ENCODE measurements around the gene TUG1. TPM values are rescaled to one million over a fixed set of nuclear protein-coding genes. Genes with fewer than 3 reads are reported as not detected.

The TUG1 gene
- total RNA-seq, 2 donors from 2014 or later, result 52.1 to 71.1 TPM

GRCh38 chr22:30934053-30934452 is 35.0 kb upstream of the TUG1 start:
- Mint-ChIP-seq H3K9me3 (no peaks in the 10 kb centered on the region), H3K27ac (no peak overlapping the region), H3K4me1 (ENCODE audit: low read depth in 2 of 2) (no peaks in the 10 kb centered on the region), H3K27me3 (no peaks in the 10 kb centered on the region), H3K4me3 (no peak overlapping the region), H3K36me3 (peaks cover 27% of the 10 kb centered on the region)
- ATAC-seq, result no peak
- DNase-seq (ENCODE audit: low spot score), result no peak

GRCh38 chr22:30940685-30941362 is 28.2 kb upstream of the TUG1 start:
- H3K27ac Mint-ChIP-seq, result peak overlapping the region; percentile 3 to 72
- H3K9me3 Mint-ChIP-seq, result no peaks in the 10 kb centered on the region
- no peak overlapping the region for H3K4me3 Mint-ChIP-seq
- peaks cover 28% of the 10 kb centered on the region for H3K36me3 Mint-ChIP-seq
- H3K4me1 Mint-ChIP-seq (ENCODE audit: low read depth in 2 of 2), result peaks cover 16 to 32% of the 10 kb centered on the region in 2 donors
- ATAC-seq (no peak), DNase-seq (ENCODE audit: low spot score) (no peak)
- no peaks in the 10 kb centered on the region for H3K27me3 Mint-ChIP-seq

- no peak overlapping the region for H3K4me3 Mint-ChIP-seq
- H3K27ac Mint-ChIP-seq, result peak overlapping the region; percentile 3 to 72
- peaks cover 16 to 32% of the 10 kb centered on the region in 2 donors for H3K4me1 Mint-ChIP-seq (ENCODE audit: low read depth in 2 of 2)
- no peak for ATAC-seq
- H3K36me3 Mint-ChIP-seq, result peaks cover 31% of the 10 kb centered on the region
- no peak for DNase-seq (ENCODE audit: low spot score)
- no peaks in the 10 kb centered on the region for H3K9me3 Mint-ChIP-seq
- no peaks in the 10 kb centered on the region for H3K27me3 Mint-ChIP-seq
These were observed 27.7 kb upstream of the TUG1 start for GRCh38 chr22:30941363-30941740.

- Mint-ChIP-seq H3K27me3 (no peaks in the 10 kb centered on the region), H3K9me3 (no peaks in the 10 kb centered on the region), H3K27ac (no peak overlapping the region), H3K36me3 (peaks cover 26% of the 10 kb centered on the region), H3K4me1 (ENCODE audit: low read depth in 2 of 2) (peaks cover 20 to 34% of the 10 kb centered on the region in 2 donors), H3K4me3 (no peak overlapping the region)
- ATAC-seq (peak; percentile 56 to 57), DNase-seq (ENCODE audit: low spot score) (no peak)
These were observed 25.7 kb upstream of the TUG1 start for GRCh38 chr22:30943368-30943767.

- Mint-ChIP-seq H3K36me3 (peaks cover 20% of the 10 kb centered on the region), H3K9me3 (no peaks in the 10 kb centered on the region), H3K27me3 (no peaks in the 10 kb centered on the region), H3K4me3 (no peak overlapping the region), H3K4me1 (ENCODE audit: low read depth in 2 of 2) (peaks cover 25 to 37% of the 10 kb centered on the region in 2 donors), H3K27ac (peak overlapping the region in 1 of 2 donors; percentile 2)
- ATAC-seq (no peak), DNase-seq (ENCODE audit: low spot score) (no peak)
These were observed 24.1 kb upstream of the TUG1 start for GRCh38 chr22:30944986-30945385.

GRCh38 chr22:30945653-30946052 is 23.4 kb upstream of the TUG1 start:
- H3K36me3 Mint-ChIP-seq, result peaks cover 20% of the 10 kb centered on the region
- H3K27ac Mint-ChIP-seq, result no peak overlapping the region
- H3K27me3 Mint-ChIP-seq, result no peaks in the 10 kb centered on the region
- ATAC-seq (no peak), DNase-seq (ENCODE audit: low spot score) (no peak)
- H3K9me3 Mint-ChIP-seq, result no peaks in the 10 kb centered on the region
- H3K4me1 Mint-ChIP-seq (ENCODE audit: low read depth in 2 of 2), result peaks cover 25 to 35% of the 10 kb centered on the region in 2 donors
- H3K4me3 Mint-ChIP-seq, result no peak overlapping the region

- ATAC-seq, result no peak
- no peak overlapping the region for H3K27ac Mint-ChIP-seq
These were observed 22.7 kb upstream of the TUG1 start for GRCh38 chr22:30946354-30946753.

GRCh38 chr22:30947173-30947815 is 21.8 kb upstream of the TUG1 start:
- Mint-ChIP-seq H3K27ac (no peak overlapping the region), H3K4me3 (no peak overlapping the region), H3K27me3 (no peaks in the 10 kb centered on the region), H3K4me1 (ENCODE audit: low read depth in 2 of 2) (peaks cover 25% of the 10 kb centered on the region in 2 donors), H3K9me3 (no peaks in the 10 kb centered on the region), H3K36me3 (peaks cover 20% of the 10 kb centered on the region)
- no peak for DNase-seq (ENCODE audit: low spot score)
- ATAC-seq, result no peak

More at GRCh38 chr22:30946354-30946753, 22.7 kb upstream of the TUG1 start:
- Mint-ChIP-seq H3K4me3 (no peak overlapping the region), H3K36me3 (peaks cover 20% of the 10 kb centered on the region), H3K27me3 (no peaks in the 10 kb centered on the region), H3K4me1 (ENCODE audit: low read depth in 2 of 2) (peaks cover 25 to 29% of the 10 kb centered on the region in 2 donors), H3K9me3 (no peaks in the 10 kb centered on the region)
- no peak for DNase-seq (ENCODE audit: low spot score)

GRCh38 chr22:30947816-30948454 is 21.1 kb upstream of the TUG1 start:
- peaks cover 20% of the 10 kb centered on the region for H3K36me3 Mint-ChIP-seq
- H3K27ac Mint-ChIP-seq, result no peak overlapping the region
- no peaks in the 10 kb centered on the region for H3K9me3 Mint-ChIP-seq
- H3K27me3 Mint-ChIP-seq, result no peaks in the 10 kb centered on the region
- H3K4me3 Mint-ChIP-seq, result no peak overlapping the region
- DNase-seq (ENCODE audit: low spot score) (no peak), ATAC-seq (no peak)
- H3K4me1 Mint-ChIP-seq (ENCODE audit: low read depth in 2 of 2), result peaks cover 25% of the 10 kb centered on the region in 2 donors

- Mint-ChIP-seq H3K4me3 (no peak overlapping the region), H3K27me3 (no peaks in the 10 kb centered on the region), H3K27ac (no peak overlapping the region), H3K36me3 (peaks cover 20% of the 10 kb centered on the region), H3K9me3 (no peaks in the 10 kb centered on the region), H3K4me1 (ENCODE audit: low read depth in 2 of 2) (peaks cover 18 to 22% of the 10 kb centered on the region in 2 donors)
- ATAC-seq (no peak), DNase-seq (ENCODE audit: low spot score) (no peak)
These were observed 20.1 kb upstream of the TUG1 start for GRCh38 chr22:30948930-30949342.

- Mint-ChIP-seq H3K9me3 (no peaks in the 10 kb centered on the region), H3K27ac (no peak overlapping the region), H3K4me3 (no peak overlapping the region), H3K36me3 (peaks cover 9% of the 10 kb centered on the region), H3K27me3 (no peaks in the 10 kb centered on the region), H3K4me1 (ENCODE audit: low read depth in 2 of 2) (peaks cover 7 to 10% of the 10 kb centered on the region in 2 donors)
- DNase-seq (ENCODE audit: low spot score), result no peak
- ATAC-seq, result no peak
These were observed 19.0 kb upstream of the TUG1 start for GRCh38 chr22:30949934-30950660.

- Mint-ChIP-seq H3K9me3 (no peaks in the 10 kb centered on the region), H3K4me3 (no peak overlapping the region), H3K36me3 (no peaks in the 10 kb centered on the region), H3K4me1 (ENCODE audit: low read depth in 2 of 2) (peaks cover 7 to 13% of the 10 kb centered on the region in 2 donors), H3K27ac (no peak overlapping the region), H3K27me3 (no peaks in the 10 kb centered on the region)
- ATAC-seq (no peak), DNase-seq (ENCODE audit: low spot score) (no peak)
These were observed 15.9 kb upstream of the TUG1 start for GRCh38 chr22:30953206-30953605.

- no peak for ATAC-seq
- Mint-ChIP-seq H3K27ac (no peak overlapping the region), H3K4me1 (ENCODE audit: low read depth in 2 of 2) (peaks cover 9 to 15% of the 10 kb centered on the region in 2 donors), H3K9me3 (no peaks in the 10 kb centered on the region), H3K27me3 (no peaks in the 10 kb centered on the region), H3K4me3 (no peak overlapping the region), H3K36me3 (no peaks in the 10 kb centered on the region)
- no peak for DNase-seq (ENCODE audit: low spot score)
These were observed 13.9 kb upstream of the TUG1 start for GRCh38 chr22:30955153-30955552.

GRCh38 chr22:30964858-30965257 is 4.2 kb upstream of the TUG1 start:
- Mint-ChIP-seq H3K4me3 (no peak overlapping the region), H3K36me3 (peaks cover 7% of the 10 kb centered on the region), H3K27me3 (no peaks in the 10 kb centered on the region), H3K27ac (no peak overlapping the region), H3K4me1 (ENCODE audit: low read depth in 2 of 2) (peaks cover 8 to 13% of the 10 kb centered on the region in 2 donors), H3K9me3 (no peaks in the 10 kb centered on the region)
- DNase-seq (ENCODE audit: low spot score) (no peak), ATAC-seq (no peak)

Measured in natural killer cell treated with Interleukin-12 subunit alpha and Interleukin-12 subunit beta and Interleukin-15 and Interleukin-18, amount 100 ng/mL, for 72 hours (primary cell).